SW480 (cell line): ENCODE data around the gene HCN4.
"Not testable (repeated sequence)": the region's sequence is repeated elsewhere in the genome, so short reads cannot be mapped to it uniquely, and the experiment has no call there.

Experiments used
- DNase-seq: peaks from one replicate; pipeline ENCODE4 v3.0.0-alpha.2; 2016; ENCODE audit warnings: low spot score

The HCN4 gene

DNA sequence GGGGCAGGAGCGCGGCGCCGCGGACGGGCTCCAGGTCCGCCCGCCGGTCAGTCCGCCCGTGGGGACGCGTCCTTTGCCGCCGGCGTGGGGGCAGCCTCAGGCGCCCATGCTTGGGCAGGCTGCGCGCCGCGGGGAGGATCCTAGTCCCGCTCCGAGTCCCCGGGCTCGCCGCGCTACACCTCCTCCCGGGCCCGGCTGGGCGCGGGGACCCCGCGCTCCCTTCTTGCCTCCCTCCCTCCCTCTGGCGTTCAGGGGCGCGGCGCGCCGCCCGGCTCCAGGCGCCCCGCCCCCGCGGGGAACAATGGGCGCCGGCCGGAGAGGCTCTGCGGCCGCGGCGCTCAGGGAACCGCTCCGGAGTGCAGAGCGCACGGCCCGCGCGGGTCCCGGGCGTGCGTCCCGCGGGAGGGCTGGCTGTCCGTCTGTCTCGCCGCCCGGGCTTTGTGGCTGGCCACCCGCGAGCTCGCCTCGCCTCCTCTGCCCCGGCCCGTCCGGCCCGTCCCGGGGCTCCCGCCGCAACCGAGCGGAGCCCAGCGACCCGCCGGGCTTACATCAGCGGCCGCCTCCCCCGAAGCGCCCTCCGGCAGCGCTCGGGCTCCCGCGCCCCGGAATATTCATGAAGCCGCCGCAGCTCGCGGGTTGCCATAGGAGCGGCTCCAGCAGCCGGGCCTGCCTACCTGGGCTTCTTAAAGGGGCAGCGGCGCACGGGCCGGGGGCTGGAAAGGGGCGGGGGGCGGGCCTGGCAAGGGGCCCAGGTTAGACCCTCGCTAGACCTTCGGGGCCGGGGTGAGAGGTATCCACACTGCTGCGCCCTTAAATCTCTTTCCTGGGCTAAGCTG, at the start of gene HCN4:
HCN4 (minus strand) TSS at position 658 of the 836 bp plus-strand sequence. CDS start 688 bp downstream, outside the sequence.
- peak; percentile 41 for DNase-seq

DNA sequence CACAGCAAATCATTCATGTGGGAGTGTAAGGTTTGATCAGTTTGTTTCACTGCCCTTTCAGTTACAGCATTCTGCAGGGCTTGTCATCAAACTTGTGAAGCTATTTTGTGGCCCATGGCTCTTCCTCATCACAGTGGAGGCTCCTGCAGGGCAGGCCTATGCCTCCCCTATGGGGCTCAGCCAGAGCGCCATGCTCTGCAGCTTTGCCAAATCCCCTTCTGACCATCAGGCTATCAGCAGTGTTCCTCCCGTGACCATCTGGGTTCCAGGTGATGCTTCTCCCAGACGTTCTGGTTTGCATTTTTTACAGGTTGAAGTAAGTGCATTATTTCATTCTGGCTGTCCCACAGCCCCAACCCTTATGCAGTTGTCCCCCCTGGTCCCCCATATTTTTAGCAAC, 46.1 kb upstream of the HCN4 start:
- DNase-seq: no peak

DNA sequence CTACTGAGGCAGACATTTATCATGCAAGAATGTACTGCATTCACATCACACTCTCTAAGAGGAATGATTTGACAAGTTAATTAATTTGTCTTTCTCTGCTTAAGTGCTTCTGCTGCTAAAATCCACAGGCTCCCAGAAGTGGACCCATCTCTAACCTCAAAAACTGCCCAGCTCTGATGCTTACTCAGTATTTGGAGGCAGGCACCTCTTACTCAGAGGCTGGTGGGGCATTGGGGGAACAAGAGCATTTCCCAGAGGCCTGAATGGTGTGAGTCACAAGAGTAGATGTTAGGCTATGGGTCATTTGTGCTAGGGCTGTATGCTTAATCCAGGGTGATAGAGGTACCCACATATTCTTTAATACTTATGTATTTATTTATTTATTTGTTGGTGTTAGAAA, 34.4 kb upstream of the HCN4 start:
- DNase-seq: no peak

DNA sequence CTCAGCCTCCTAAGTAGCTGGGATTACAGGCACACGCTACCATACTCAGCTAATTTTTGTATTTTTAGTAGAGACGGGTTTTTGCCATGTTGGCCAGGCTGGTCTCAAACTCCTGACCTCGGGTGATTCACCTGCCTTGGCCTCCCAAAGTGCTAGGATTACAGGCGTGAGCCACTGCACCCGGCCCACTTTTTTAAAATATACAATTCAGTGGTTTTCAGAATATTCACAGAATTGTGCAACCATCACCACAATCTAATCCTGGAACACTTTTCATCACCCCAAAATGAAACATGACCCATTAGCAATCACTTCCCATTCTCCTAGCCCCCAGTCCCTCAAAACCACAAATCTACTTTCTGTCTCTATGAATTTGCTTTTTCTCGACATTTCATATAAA, 31.5 kb upstream of the HCN4 start:
- not testable (repeated sequence) for DNase-seq

DNA sequence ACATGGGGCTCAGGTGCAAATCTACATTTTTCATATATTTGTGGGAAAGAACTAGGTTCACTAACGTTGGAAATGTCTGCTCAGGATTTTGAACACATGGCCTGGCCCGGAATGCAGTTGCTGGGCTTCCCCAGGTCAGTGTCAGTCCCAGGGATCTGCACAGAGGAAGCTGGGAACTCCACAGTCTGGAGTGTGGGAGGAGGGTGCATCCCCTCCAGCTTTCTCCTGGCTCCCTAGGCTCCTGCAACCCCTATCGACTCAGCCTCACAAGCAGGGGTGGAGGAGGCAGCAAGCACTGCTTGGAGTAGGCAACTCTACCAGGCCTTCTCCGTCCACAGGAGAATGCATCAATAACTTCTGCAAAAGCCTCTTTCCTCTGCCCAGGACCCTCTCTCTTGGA, 30.1 kb upstream of the HCN4 start:
- DNase-seq: no peak

DNA sequence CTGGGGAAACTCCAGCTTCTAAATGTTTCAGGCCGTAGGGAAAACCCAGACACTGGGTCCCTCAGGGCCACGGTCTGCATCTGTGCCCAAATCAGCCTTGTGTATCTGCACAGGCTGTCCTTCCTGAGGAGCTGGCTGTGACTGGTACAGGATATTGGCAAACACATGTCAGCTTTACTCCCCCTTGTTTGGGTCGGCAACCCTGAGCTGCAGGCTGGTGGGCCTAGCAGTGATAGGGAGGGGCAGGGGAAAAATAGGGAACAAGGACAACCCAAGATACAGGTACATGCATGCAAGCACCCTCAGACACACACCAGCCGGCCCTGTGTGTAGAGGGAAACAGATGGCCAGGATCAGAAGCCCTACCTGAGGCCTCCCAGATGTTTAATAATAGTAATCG, 28.7 kb upstream of the HCN4 start:
- no peak for DNase-seq

DNA sequence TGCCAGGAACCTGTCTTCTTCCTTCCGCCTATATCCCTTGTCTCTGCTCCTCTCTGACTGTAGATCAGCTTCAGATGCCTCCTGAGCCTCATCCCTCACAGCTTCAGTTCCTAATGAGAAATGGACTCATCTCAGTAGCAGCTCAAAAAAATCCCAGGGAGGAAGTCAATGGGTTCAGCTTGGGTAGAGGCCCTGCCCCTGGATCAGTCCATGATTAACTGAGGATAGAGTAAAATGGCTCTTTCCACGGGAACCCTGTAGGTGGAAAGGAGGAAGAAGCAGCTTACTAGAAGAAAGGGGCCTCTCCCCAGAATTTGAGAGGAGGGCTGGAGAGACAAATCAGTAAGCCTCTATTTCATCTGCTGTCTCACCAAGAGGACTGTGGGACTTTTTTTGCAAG, 26.9 kb upstream of the HCN4 start:
- DNase-seq: no peak

DNA sequence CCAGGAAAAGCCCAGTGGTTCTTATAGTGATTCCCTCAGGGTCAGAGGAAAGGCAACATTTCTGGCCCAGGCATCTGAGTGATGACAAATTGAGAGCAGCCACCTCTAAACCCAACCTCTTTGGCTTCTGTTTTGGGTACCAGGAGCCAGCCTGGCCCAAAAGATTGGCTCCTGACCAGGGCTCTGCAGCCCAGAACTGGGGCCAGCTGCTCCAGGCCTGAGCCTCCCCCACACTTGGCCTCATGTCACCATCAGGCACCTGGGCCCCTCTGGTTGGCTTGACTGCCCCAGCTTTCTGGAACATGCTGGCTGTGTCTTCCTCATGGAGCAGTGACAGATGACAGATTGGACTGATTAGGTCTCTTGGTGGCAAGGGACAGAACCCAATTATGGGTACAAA, 26.0 kb upstream of the HCN4 start:
- DNase-seq: no peak

DNA sequence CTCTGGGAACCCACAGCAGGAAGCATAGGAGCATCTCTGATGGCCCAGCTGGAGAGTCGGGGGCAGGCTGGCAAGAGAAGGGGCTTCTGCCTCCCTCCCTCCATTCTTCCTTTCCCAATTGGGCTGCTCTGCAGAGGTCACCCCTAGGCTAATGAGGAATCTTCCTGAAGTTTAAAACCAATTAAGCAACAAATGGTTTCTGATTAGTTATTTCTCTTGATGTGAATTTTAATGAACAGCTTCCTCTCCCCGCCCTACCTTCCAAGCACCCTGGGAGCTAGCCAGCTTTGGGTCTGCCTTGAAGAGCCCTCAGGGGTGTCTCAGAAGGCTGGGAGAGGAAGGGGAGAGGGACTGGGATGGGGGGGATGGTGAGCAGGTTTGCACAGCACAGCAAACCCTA, 24.6 kb upstream of the HCN4 start:
- DNase-seq: no peak

DNA sequence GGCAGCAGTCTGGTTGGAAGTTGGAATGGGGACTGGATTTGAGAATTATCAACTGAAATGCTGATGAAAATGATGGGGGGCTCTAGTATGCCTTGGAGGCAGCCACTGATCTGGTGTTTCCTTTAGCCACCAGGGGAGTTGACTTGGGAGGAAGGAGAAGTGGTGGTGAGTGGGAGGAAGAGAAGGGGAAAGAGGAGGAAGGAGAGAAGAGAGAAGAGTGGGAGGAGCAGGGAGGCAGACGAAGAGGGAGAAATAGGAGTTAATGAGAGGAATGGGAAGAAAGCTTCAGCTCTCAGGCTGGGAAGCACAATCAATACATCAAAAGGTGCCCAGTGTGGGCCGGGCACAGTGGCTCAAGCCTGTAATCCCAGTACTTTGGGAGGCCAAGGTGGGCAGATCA, 23.3 kb upstream of the HCN4 start:
- no peak for DNase-seq

DNA sequence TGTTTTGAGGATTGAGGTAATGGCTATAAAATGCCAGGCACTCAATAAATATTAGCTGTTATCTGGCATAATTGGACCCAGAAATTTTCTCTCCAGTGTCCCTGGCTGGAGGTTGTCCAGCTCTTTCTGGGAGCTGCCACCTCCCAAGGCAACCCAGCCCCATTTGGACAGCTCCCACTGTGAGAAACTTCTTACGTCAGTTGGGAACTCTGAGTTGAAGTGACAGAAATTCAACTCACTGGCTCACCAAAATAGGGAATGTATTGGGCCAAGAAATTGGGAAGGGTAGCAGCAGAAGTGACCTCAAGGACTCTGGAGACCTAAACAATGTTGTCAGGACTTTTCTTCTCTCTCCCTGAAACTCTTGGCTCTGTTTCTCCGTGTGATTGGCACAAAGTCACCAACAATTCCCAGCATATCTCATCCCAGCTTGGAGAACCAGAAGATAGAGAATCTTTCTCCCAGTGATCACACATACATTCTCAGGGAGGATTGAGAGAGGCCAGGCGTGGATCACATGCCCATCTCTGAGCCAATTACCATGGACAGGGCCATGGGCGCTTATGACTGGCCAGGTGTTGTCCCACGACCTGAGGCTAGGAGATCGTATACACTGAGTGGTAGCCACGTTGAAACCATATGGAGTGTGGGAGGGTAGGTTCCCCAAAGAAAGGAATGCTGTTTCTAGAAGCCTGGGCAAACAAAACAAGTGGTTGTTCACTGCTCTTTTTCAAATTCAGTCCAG, 22.5 kb upstream of the HCN4 start:
- DNase-seq: no peak

DNA sequence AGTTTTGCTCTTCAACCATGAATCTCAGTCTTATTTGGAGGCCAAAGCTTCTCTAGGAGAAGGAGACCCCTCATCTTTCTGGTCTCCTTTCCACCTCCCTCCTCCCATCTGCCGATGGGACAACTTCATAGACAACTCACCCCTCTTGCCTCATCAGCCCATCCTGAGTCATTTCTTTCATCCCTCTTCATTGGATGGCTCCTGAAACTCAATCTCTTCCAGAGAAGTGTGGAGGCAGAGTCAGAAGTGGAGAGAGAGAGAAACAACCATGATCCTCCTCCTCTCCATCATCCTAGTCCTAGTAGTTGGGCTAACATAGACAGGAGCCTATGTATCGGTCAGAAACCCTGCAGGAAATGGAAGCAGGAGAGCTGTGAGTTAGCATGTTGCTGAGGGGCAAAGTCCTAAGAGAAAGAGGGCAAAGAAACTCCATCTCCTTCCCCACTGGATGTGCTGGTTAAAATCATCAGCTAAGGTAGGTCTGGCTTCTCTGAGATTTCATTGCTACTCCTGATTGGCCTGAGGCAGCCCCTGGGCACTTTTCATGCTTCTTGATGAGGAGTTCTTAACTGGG, 21.3 kb upstream of the HCN4 start:
- peak; percentile 66 for DNase-seq

DNA sequence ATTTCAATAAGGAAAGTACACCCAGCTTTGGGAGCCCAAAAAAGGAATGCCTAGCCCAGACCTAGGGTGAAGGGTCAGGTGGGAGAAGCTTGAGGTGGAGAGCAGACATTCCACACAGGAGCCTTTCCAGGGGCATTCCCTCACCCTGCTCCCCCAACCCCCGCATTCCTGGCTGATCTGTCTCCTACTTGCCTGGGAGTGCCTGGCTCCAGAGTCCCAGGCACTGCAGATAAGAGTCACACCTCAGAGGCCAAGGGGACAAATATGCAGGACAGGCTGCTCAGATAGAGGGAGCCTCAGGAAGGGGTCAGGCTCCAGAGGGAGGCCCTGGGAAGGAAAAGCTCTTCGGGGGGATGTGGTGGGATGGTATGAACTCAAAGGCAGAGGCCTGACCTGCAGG, 20.8 kb upstream of the HCN4 start:
- DNase-seq: no peak

DNA sequence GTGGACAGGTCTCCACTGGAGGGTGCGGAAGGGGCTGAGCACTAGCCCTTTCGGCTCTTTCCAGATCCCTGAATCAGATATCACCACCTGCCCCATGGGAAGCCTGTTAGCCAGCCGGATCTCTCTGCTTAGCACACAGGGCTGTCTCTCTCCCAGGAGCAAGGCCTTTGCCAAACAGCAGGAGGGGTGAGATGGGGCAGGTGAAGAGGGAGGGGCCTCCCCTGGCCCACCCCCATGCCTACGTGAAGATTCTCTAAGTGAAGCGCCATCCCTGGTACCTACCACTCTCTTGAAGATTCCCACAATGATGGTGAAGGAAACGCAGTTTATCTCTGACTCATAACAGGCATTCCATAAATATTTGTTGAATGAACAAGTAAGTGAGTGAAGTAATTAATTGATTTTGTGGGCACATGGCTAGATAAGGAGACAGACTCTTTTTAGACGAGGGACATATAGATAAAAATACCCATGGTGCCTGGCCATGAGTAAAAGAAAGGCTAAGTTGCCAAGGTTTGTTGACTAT, 19.6 kb upstream of the HCN4 start:
- peak; percentile 84 for DNase-seq

DNA sequence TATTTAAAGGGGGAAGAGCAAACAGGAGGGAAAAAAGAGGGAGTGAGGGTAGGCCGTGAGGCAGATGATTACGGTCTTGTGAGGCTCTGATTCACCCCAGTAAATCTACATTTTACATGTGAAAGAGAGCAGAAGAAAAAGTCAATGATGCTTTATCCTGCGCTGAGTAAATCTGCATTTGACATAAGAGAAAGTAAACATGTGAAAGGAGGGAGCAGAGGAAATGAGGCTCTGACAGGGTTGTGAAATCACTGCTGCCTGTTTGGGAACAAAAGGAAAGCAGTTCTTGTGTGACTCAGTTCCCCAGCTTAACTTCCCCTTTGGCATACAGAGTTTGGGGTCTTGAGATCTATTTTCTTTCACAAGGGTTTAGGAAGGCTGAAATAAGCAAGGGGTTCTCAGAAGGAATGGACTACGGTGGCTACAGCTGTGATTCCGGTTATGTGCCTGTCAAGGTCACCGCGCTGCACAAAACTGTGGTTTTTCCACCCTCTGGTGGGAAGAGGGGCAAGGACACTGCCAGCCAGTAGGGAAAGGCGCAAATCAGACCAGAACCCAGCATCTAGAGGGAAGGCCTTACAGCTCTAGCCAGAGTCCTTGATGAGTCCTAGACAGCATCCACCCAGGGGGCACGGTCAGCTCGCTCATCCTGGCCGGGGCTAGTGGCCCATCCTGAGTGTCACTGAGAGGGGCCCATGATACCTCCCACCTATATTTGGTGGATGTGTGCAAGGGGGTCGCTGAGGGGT, 18.9 kb upstream of the HCN4 start:
- no peak for DNase-seq

DNA sequence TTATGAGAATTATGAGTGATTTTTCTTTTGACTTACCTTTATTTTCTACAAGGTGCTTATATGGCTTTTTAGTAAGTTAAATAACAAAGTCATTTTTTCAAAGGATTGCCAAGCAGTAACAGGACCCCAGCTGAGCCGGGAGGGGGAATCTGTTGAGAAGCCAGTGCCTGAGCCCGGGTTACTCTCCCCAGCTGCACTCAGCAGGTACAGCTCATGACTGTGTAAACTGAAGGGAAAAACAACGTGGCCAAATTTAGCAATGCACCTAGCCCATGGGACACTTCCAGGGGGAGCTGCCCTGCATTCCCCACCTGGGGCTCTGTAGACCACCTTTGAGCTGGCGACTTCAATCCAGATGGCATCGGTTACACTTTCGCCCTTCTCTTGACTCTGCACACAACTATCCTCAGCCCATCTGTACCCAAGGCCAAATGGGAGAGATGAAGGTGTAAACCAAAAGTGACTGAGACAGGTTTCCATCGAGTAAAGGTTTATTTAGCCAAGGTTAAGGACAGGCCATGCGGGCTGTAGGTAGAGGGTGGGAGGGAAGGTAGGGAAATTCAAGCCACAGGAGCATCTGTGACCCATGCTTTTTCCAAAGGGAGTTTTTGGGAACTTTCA, 18.2 kb upstream of the HCN4 start:
- no peak for DNase-seq

DNA sequence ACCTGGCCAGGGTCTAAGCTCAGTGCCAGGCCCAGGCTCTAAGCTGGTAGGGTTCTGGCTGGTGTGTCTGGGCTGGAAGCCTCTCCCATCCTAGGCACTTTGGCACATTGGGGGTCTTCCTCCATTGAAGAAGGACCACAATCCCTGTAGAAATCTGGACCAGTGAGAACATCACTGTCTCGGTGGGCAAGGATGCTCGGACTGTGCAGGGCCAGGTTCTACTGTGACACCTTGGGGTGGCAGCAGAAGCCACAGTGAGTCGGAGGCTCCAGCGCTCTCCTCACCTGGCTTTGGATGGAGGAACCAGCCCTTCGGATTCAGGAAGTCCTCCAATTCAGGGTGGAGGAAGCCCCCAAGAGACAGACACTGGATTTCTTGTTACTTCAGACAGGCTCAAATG, 17.5 kb upstream of the HCN4 start:
- DNase-seq: no peak

DNA sequence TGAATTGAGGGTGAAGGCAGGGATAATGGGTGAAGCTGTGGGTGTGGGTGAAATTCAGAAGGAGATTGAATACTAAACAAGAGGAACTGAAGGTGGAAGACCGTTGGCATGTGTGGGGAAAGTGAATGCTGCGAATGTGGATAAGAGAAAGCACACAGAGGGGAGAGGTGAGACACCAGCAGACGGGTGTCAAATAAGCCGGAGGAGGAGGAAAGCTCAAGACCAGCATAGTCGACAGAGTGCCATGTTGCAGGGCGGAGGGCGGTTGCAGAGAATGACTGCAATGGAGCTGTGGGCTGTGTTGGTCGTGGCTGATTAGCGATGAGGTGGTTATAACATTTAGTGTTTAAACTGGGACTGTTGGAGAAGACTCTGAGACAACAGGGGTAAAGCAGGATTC, 16.4 kb upstream of the HCN4 start:
- no peak for DNase-seq

DNA sequence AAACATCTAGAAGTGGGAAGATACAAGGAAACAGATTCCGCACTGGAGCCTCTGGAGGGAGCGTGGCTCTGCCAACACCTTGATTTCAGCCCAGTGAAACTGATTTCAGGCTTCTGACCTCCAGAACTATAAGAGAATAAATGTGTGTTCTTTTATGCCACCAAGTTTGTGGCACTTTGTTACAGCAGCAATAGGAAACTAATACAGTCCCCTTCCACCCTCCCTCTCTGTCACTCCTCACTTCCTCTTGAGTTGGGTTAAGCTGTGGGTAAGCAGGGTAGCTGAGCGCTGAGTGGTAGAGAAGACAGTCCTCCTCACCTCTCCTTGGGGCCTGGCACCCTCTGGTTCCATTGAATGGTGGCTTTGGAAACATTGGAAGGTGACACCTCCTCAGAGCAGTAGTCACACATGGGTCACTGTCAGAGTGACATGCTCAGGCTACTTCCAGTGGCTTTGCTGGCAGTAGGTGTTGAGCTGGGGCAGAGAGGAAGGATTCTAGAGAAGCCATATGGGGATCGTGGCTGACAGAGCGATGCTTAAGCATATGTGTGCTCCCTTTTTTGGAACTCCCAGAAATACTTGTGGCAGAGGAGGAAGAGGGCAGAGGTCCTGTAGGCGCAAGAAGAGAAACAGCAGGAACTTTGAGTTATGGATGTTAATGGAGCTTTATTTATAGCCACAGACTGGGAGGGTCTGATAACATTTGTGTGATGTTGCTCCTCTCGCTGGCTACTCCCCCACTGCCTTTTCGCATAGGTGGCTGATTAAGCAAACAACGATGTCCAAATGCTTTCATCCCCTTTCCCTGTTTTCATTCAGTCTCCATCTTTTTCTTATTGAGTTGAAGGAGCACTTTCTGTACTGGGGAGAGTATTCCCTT, 14.8 kb upstream of the HCN4 start:
- DNase-seq: no peak

DNA sequence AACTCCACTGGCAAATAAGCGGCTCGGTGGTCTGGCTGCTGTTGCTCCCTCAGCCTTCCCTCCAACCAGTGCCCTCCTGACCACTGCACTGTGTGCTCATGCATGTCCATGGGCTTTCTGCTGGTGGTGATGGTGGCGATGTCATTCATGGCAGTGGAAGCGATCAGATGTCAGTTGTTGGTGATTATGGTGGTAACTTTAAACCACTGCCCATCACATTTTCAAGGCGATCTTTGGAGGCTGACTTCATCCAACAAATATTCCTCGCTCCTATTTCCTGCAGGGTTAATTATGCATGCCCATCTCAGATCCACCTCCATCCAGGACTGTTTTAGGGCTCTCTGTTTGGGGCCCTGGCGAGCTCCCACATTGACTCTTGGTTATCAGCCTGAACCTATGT, 13.4 kb upstream of the HCN4 start:
- DNase-seq: no peak

DNA sequence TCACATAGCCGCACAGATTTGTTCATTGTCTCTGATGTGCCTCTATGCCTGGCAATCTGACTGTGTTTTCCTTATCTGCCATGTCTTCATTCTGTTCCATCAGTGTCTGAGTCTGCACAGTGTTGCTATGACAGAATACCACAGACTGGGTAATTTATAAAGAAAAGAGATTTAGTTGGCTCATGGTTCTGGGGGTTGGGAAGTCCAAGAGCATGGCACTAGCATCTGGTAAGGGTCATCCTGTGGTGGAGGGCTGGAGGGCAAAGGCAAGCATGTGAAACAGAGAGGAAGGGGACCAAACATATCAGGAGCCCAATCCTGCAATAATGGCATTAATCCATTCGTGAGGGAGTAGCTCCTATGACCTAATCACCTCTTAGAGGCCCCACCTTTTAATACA, 11.9 kb upstream of the HCN4 start:
- no peak for DNase-seq
